NCI-H2171 (cell line): ENCODE measurements around the gene DPPA5.
A peak's percentile ranks its signal among the peaks of the same experiment; 100 is the strongest.
"Not testable (repeated sequence)": the region's sequence is repeated elsewhere in the genome, so short reads cannot be mapped to it uniquely, and the experiment has no call there.

Experiments
- DNase-seq: peaks from one replicate; lab custom pipeline; 2025; lab: John Stamatoyannopoulos, UW

DPPA5 gene

GRCh38 chr6:73364121-73364520, 10.0 kb upstream of the DPPA5 start:
- DNase-seq, result no peak

- no peak for DNase-seq
Measured at GRCh38 chr6:73363537-73363875, 9.4 kb upstream of the DPPA5 start.

DNA sequence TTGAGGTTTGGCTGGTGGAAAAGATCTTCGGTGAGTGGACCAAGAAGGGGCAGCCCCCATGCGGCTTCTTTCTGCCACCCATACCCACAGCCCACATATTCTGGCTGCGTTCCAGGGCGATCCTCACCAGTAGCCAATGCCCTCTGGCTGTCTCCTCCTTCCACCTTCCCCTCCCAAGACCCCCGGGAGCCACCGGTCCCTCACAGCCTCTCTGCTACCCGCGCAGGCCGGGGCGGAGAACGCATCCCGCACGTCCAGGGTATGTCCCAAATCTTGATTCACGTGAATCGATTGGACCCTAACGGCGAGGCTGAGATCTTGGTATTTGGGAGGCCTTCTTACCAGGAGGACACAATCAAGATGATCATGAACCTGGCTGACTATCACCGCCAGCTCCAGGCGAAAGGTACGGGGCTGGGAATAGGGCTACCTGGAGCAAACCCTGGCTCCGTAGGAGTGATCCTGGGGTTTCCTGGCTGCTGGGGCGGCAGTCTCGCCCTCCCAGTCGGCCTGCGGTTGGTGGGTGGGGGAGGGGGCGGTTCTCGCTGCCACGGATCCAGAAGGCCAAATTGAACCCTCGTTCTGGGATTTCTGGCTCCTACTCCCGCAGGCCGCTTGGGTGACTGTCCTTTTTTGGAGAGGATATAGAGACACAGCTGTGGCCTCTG, 8.9 kb upstream of the DPPA5 start:
- no peak for DNase-seq

DNA sequence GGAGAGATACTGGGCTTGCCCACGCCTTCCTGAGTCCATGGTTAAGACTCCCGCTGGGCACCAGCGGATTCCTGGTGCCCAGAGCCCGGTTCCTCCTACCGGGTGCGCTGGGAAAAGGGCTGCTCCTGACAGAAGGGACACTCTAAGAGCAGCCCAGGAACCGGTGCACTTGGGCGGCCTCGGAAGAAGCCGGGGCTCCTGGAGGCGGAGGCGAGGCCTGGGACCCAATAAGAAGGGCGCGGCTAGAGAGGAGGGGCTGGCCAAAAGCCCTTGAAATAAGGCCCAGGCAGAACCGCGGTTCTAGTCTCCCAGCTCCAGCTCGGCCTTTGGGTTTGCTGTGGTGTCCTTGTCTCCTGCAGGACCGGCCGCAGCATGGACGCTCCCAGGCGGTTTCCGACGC, 8.3 kb upstream of the DPPA5 start, which contains the start of gene KHDC3L:
Gene KHDC3L (plus strand): TSS at position 301 of the 400 bp plus-strand sequence. CDS start 72 bp downstream, at position 373.
- DNase-seq, result no peak

- no peak for DNase-seq
Measured at GRCh38 chr6:73349311-73349710, 4.8 kb downstream of the DPPA5 start.

GRCh38 chr6:73348550-73349204, 5.4 kb downstream of the DPPA5 start:
- DNase-seq, result no peak

DNA sequence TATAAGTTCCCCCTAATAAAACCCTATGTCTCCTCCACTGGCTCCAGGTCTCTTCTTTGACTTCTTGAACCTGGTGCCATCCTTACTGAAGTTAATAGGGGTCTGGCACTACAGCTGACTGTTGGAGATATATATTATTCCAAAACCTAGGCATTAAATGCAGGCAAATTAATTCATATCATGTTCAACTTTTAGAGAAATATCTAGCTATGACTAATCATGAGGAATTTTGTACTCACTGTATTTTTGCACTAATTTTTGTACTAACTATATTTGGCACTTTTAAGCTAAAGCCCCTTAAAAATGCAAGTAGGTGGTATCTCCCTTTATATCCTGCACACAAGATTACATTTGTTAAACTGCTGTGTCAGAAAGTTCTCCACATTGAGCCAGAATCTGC, 10.9 kb downstream of the DPPA5 start:
- no peak for DNase-seq

- no peak for DNase-seq
Measured at GRCh38 chr6:73342174-73342573, 11.9 kb downstream of the DPPA5 start.

- DNase-seq, result no peak
Measured at GRCh38 chr6:73341335-73341734, 12.7 kb downstream of the DPPA5 start.

DNA sequence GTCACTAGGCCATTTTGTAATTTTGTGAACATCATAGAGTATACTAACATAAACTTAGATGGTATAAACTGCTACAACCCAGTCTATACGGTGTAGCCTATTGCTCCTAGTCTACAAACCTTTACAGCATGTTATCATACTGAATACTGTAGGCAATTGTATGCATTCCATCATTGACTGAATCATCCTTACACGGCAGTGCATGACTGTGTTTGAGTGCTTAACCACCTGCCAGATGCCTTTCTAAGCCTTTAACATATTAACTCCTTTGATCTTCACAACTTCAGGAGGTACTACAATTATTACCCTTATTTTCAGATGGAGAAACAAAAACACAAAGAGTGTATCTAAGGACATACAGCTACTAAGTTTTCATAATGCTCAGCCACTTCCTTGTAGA, 14.0 kb downstream of the DPPA5 start:
- DNase-seq, result no peak

DNA sequence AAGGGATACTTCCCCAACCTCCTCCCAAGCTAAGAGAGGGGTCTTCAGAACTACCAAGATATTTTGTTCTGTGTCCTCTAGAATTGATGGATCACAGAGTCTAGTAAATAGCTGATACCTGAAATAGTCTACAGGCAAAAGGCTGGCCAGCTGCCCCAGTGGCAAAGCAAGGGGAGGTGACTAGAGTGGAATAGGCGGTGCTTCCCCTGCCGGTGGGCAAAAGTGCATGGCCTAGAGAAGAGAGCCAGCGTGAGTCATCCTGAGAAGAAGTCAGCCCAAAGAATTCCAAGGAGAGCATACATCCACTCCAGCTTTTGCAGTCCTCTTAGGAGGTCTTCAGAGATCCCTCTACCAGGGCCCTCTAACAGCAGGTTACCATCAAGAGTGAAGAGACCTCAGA, 14.7 kb downstream of the DPPA5 start:
- DNase-seq, result no peak

DNA sequence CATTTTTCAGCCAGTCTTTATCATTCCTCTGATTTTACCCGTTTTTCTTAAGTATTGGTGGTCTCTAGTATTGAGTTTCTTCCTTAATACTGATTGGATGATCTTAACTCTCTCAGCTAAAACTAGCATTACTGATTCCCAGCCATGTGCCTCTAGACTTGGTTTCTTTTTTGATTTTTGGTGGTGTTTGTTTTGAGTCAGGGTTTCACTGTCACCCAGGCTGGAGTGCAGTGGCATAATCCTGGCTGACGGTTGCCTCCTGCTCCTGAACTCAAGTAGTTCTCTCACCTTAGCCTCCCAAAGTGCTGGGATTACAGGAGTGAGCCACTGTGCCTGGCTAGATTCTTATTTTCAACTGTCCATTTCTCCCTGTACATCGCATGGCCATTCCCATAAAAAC, 24.9 kb downstream of the DPPA5 start:
- no peak for DNase-seq

GRCh38 chr6:73328790-73329189, 25.3 kb downstream of the DPPA5 start:
- no peak for DNase-seq

GRCh38 chr6:73325656-73326055, 28.4 kb downstream of the DPPA5 start:
- no peak for DNase-seq

DNA sequence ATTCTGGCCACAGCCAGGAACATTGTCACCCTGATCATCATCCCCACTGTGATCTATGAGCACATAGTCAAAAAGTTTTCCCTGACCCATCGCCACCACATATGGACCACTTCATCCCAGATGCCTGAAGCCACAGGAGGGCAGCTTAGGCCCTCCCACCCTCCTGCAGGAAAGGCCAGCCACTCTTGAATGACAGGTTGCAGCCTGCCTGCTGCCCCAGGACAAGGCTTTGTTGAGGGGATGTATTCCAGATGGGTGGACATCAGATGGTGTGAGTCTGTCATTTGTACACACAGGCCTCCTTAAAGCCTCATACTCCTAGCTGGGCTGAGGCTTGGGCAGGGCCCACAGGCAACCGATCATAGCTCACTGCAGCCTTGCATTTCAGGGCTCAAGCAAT, 30.8 kb downstream of the DPPA5 start:
- no peak for DNase-seq

- DNase-seq, result no peak
Measured at GRCh38 chr6:73314577-73315492, 39.2 kb downstream of the DPPA5 start.

DNA sequence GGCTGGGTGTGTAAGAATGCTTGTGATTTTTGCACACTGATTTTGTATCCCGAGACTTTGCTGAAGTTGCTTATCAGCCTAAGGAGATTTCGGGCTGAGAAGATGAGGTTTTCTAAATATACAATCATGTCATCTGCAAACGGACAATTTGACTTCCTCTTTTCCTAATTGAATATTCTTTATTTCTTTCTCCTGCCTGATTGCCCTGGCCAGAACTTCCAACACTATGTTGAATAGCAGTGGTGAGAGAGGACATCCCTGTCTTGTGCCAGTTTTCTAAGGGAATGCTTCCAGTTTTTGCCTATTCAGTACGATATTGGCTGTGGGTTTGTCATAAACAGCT, 43.6 kb downstream of the DPPA5 start:
- DNase-seq, result not testable (repeated sequence)

DNA sequence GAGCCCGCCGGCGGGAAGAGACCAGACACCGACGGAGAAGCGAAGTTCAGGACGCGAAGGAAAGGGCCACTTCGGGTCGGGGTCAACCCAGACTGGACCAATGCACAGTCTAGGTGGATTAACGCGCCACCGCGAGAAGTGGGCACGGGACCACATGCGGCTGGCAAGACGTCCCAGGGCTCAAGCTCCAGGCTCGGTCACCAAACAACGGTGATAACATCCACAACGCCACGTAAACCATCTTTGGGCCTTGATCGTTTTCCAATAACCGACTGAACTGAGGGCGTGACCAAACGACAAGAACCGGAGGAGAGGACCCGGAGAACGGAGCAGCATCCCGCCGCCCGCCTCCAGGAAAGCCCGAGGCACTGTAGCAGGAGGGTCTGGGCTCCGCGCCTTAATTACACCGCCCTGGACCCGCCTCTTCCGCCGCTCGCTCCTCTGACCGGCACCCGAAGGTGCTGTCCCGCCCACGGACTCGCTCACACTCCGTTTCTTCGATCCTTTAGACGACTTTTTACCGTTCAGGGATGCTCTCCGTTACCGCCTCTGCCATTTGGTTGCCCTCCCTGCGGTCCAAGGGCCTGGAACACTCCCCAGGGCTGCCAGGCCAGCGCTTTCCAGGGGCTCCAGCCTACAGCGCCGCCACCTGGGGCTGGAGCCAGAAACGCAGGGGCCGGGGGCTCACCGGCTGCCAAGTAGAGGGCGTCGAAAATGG, 44.1 kb downstream of the DPPA5 start:
- peak; percentile 40 for DNase-seq

GRCh38 chr6:73309535-73309784, 44.6 kb downstream of the DPPA5 start:
- DNase-seq, result no peak

DNA sequence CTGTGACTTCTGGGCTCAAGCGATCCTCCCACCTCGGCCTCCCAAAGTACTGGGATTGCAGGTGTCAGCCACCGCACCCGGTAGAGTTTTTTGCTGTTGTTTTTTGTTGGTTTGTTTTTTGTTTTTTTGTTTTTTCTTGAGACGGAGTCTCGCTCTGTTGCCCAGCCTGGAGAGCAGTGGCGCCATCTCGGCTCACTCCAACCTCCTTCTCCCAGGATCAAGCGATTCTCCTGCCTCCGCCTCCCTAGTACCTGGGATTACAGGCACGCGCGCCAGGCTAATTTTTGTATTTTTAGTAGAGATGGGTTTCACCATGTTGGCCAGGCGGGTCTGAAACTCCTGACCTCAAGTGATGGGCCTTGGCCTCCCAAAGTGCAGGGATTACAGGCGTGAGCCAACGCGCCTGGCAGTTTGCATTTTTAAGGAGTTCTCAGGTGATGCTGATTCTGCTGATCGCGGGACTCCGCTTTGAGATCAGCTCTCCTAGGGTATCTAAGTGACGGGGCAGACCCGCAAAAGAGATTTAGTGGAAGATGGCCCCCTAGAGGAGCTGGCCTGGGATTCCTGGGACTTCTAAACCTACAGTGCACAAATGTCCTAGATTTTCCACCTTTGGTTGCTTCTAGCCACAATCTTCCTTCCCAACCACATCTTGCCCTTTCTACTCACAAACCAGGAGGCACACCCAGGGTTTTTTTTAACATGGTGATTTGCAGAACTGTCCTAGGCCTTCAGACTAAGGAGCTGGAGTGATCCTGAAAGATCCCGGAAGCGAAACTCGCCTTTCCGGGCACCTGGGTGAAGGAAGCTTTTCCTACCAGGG, 45.2 kb downstream of the DPPA5 start:
- no peak for DNase-seq

GRCh38 chr6:73303773-73304172, 50.3 kb downstream of the DPPA5 start:
- not testable (repeated sequence) for DNase-seq
